Omental fat pad (tissue), 4 donors: Measurements from ENCODE around the gene UTP14C. TPM values are rescaled to one million over a fixed set of nuclear protein-coding genes. Genes with fewer than 3 reads are reported as not detected.
"Not testable (repeated sequence)": the region's sequence is repeated elsewhere in the genome, so short reads cannot be mapped to it uniquely, and the experiment has no call there.

ENCODE experiments used
- ATAC-seq: fragments of 150-250 bp; one replicate; pipeline ENCODE4 v1.9.1; 2016; ENCODE audit warnings: mild to moderate bottlenecking, moderate library complexity; ENCODE audit not compliant: low FRiP score
- DNase-seq: peaks from one replicate; pipeline ENCODE4 v3.0.0-alpha.2; 2019; ENCODE audit warnings: low spot score
- total RNA-seq, 4 donors: library from RNA; depleted of rRNA; stranded (reverse); fragments of >200 nt; gene quantifications; one replicate each; pipeline ENCODE4 v1.1.0, GENCODE V29; 2016
- TF ChIP-seq, protein P1 (sequence below), 3 donors: fragments of 450-650 bp; IDR thresholded peaks; one replicate each; pipeline ENCODE4 v1.5.1; 2016 to 2017; ENCODE audit warnings: antibody characterized with exemption in 3 of 3, mild to moderate bottlenecking in 3 of 3, moderate library complexity in 2 of 3

Gene UTP14C
- total RNA-seq, 4 donors from 2014 or later = 13.7 to 22.5 (median 14.8) TPM

DNA sequence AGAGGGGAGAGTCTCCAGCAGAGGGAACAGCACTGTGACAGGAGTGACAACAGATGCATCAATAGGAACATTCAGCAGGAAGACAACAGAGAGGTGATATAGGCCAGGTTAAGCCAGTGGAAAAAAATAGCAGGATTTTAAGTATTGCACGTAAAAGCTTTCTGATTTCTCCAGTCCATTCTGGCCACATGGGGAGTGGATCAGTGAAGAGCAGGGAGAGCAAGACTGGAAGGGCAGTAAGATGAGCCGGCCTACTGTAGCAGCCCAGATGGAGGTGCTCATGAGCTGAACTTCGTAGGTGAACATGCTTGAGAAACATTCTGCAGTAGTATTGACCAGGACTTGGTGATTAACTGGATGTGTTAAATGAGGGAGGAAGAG is 1.7 kb downstream of the UTP14C start:
- no peak for ATAC-seq
- DNase-seq = no peak

DNA sequence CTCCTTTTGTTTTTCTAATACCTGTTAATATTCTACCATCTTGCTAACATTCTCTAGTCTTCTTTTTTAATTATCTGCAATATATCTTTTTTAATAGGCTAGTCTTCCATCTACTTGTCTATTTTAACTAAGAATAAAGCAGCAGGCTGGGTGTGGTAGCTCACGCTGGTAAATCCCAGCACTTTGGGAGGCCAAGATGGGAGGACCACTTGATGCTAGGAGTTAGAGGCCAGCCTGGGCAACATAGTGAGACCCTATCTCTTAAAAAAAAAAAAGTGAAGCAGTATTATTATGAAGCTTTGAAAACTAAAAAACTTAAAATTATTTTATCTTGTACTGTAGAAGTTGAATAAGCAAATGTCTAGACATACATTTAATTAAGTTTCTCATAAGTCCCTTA is 3.3 kb downstream of the UTP14C start:
- TF ChIP-seq, protein P1, sequence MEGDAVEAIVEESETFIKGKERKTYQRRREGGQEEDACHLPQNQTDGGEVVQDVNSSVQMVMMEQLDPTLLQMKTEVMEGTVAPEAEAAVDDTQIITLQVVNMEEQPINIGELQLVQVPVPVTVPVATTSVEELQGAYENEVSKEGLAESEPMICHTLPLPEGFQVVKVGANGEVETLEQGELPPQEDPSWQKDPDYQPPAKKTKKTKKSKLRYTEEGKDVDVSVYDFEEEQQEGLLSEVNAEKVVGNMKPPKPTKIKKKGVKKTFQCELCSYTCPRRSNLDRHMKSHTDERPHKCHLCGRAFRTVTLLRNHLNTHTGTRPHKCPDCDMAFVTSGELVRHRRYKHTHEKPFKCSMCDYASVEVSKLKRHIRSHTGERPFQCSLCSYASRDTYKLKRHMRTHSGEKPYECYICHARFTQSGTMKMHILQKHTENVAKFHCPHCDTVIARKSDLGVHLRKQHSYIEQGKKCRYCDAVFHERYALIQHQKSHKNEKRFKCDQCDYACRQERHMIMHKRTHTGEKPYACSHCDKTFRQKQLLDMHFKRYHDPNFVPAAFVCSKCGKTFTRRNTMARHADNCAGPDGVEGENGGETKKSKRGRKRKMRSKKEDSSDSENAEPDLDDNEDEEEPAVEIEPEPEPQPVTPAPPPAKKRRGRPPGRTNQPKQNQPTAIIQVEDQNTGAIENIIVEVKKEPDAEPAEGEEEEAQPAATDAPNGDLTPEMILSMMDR (IDR thresholded peaks at IDR 0.05) = no peak

More for the DNA sequence above, 1.7 kb downstream of the UTP14C start:
- TF ChIP-seq, protein P1 (IDR thresholded peaks at IDR 0.05) = no peak

DNA sequence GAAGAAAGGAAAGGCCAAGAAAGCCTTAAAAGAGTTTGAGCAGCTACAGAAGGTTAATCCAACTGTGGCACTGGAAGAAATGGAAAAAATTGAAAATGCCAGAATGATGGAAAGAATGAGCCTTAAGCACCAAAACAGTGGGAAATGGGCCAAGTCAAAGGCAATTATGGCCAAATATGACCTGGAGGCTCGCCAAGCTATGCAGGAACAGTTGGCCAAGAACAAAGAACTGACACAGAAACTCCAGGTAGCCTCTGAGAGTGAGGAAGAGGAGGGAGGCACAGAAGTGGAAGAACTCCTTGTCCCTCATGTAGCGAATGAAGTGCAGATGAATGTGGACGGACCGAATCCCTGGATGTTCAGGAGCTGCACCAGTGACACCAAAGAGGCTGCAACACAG is 5.1 kb downstream of the UTP14C start:
- TF ChIP-seq, protein P1 (IDR thresholded peaks at IDR 0.05) = no peak
- ATAC-seq (no peak), DNase-seq (no peak)

More for the DNA sequence above, 3.3 kb downstream of the UTP14C start:
- DNase-seq (no peak), ATAC-seq (no peak)

DNA sequence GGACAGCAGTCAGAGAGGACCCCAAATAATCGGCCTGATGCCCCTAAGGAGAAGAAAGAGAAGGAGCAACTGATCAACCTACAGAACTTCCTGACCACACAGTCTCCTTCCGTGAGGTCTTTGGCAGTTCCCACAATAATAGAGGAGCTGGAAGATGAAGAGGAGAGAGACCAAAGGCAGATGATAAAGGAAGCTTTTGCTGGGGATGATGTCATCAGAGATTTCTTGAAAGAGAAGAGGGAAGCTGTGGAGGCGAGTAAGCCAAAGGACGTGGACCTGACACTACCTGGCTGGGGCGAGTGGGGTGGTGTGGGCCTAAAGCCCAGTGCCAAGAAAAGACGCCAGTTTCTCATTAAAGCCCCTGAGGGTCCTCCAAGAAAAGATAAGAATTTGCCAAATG is 5.9 kb downstream of the UTP14C start:
- ATAC-seq, DNase-seq: not testable (repeated sequence)

DNA sequence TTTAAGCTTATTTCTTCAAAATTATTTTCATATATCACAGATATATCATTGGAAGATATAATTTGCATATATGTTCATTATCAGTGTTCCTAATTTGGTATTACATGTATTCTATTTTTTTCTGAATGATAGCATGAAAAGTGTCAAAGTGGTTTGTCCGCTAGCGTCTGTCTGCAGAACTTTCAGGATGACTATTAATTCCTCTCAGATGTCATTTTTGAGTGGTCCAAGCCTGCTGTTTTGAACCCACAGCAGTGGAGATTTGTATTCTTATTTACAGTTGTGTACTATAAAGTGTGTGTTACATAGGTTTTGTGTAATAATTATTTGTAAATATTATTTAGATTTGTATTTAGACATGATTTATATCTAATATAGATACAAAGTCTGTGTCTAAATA is 8.5 kb downstream of the UTP14C start:
- DNase-seq (no peak), ATAC-seq (no peak)

DNA sequence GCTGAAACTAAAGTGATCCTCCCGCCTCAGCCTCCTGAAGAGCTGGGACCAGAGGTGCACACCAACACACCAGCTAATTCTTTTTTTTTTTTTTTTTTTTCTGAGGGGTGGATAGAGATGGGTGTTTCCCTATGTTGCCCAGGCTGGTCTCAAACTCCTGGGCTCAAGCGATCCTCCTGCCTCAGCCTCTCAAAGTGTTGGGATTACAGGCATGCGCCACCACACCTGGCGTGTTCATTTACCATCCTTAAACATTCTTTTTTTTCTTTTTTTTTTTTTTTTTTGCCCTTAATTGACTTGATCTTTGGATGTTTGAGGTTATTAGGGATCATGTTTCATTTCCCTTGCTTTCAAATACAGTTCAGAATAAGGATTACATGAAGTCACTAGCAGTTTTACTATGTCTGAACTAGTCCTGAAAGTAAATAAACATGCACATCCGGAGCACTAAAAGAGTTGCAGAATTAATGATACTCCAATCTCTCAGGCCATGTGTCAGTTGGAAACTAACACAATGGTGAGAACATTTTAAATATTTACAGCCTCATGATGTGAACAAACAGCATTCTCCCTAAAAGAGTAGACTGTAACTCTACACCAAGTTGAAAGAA is 10.2 kb downstream of the UTP14C start:
- TF ChIP-seq, protein P1 (IDR thresholded peaks at IDR 0.05) = no peak
- DNase-seq (no peak), ATAC-seq (no peak)

More for the DNA sequence above, 8.5 kb downstream of the UTP14C start:
- TF ChIP-seq, protein P1 (IDR thresholded peaks at IDR 0.05) = no peak

DNA sequence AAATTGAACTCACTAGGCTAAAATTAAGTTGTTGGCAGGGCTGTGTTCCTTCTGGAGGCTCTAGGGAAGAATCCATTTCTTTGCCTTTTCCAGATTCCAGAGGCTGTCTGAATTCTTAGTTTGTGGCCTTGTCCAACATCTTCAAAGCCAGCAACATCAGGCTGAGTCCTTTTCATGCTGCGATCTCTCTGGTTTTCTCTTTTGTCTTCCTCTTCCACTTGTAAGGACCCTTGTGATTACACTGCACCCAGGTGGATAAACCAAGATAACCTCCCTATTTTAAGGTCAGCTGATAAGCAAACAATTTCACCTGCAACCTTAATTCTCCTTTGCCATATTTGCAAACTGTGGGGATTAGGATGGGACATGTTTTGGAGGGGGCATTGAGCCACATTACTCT is 11.5 kb downstream of the UTP14C start:
- ATAC-seq (no peak), DNase-seq (no peak)
- TF ChIP-seq, protein P1 (IDR thresholded peaks at IDR 0.05) = no peak
